ENCODE data around the gene MISP. TPM values are rescaled to one million over a fixed set of nuclear protein-coding genes. Genes with fewer than 3 reads are reported as not detected.
A peak's percentile ranks its signal among the peaks of the same experiment; 100 is the strongest.

MISP gene
- total and polyA plus RNA-seq, 9 of the 15 experiments (the other 6 are each of a cell fraction or from before 2014, with no cell fraction given) = 0.04 to 0.29 (median 0.05) TPM; not detected in 5

DNA sequence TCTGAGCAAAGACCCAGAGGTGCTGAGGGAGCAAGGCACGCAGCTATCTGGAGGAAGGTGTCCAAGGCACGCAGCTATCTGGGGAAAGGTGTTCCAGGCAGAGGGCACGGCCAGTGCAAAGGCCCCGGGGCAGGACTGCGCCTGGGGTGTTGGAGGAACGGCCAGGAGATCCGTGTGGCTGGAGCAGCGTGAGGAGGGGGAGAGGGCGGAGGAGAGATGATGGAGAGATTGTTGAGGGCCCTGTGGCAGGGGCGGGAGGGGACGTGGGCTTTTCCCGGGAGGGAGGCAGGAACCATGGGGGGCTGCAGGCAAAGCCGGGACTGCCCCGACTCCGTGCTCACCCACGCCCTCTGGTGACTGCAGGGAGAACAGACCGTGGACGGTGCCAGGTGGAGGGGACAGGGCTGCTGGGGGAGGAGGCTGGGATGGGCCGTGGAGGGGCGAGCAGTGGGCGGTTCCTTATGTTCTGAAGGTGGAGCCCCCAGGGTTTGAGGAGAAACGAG, 13.3 kb upstream of the MISP start:
- H3K4me3 ChIP-seq = no peak overlapping the region
- H3K27me3 ChIP-seq (ENCODE audit: control insufficient read depth in 2 of 2, insufficient read depth in 2 of 2, low read length in 2 of 2) = no peaks in the 10 kb centered on the region
- DNase-seq (ENCODE audit: extremely low read depth in 1 of 4, low spot score in 3 of 4) (peak; percentile 72 to 92 (median 86)), FAIRE-seq (peak; percentile 81), ATAC-seq (peak; percentile 92)
- H3K4me2 ChIP-seq (ENCODE audit: insufficient read depth, low read length) = no peak overlapping the region
- H3K36me3 ChIP-seq (ENCODE audit: control insufficient read depth, insufficient read depth, low read length) = no peaks in the 10 kb centered on the region
- no peaks in the 10 kb centered on the region for H3K79me2 ChIP-seq (ENCODE audit: control insufficient read depth, insufficient read depth, low read length)
- no peaks in the 10 kb centered on the region for H3K9me3 ChIP-seq (replicated peaks; ENCODE audit: control insufficient read depth, insufficient read depth, low read depth, low read length)
- H3K9me1 ChIP-seq (ENCODE audit: control insufficient read depth, insufficient read depth, low read length) = no peaks in the 10 kb centered on the region
- H3K4me1 ChIP-seq (replicated peaks in 1 of 2; ENCODE audit: control insufficient read depth in 2 of 2, insufficient read depth in 2 of 2, low read length in 2 of 2) = peaks cover 0 to 62% of the 10 kb centered on the region in 2 experiments; a peak in 2 of 5 replicates
- H4K20me1 ChIP-seq (replicated peaks; ENCODE audit: control insufficient read depth, insufficient read depth, low read length) = no peaks in the 10 kb centered on the region
- H3K9ac ChIP-seq (ENCODE audit: insufficient read depth in 1 of 2, low read depth in 2 of 2, low read length in 2 of 2) = peak overlapping the region in 1 of 2 experiments; percentile 58; a peak in 2 of 4 replicates
- H3K27ac ChIP-seq (ENCODE audit: extremely low read depth, low read depth, low read length) = no peak overlapping the region
- in situ Hi-C loops (cut with MboI) (no loop called here), intact Hi-C loops (cut with micrococcal nuclease) (loop anchor here (10.0 kb wide), 1 partner anchor 153 kb away; the partner anchor contains the start of gene HCN2)
- H2AFZ ChIP-seq (ENCODE audit: low read depth, low read length) = no peak overlapping the region
- ChIA-PET CTCF (ENCODE audit: low intra/inter-chr PET ratio) (no interaction called here), POLR2A (interaction anchor here (0.5 to 1.1 kb wide), 2 partner anchors 16 to 228 kb away, joined by 3 to 4 read pairs; no protein-coding TSS in a partner anchor)
- BruUV-seq (replicated peaks) = no TSS peak
- WGBS (ENCODE audit: insufficient coverage, low coverage, missing lambda C conversion rate) = 30% methylated on average over 12 of the region's 22 CpGs
- TF ChIP-seq MEF2A (IDR thresholded peaks at IDR 0.05; ENCODE audit: control insufficient read depth, low read depth, low read length) (no peak), ZBTB7A (IDR thresholded peaks at IDR 0.05; ENCODE audit: borderline replicate concordance, control insufficient read depth, low read depth, low read length) (peak; percentile 78; the same call in 1 of the 2 replicates), ZNF445 (CRISPR knock-in tag; IDR thresholded peaks at IDR 0.05; ENCODE audit: low read depth) (no peak), SRSF1 (IDR thresholded peaks at IDR 0.05; ENCODE audit: low read depth, low read length) (no peak), TFAP4 (CRISPR knock-in tag; IDR thresholded peaks at IDR 0.05; ENCODE audit: borderline replicate concordance) (peak; percentile 54; the same call in 1 of the 2 replicates), SNRNP70 (optimal IDR thresholded peaks at IDR 0.05; ENCODE audit: low read depth, low read length) (no peak), GATAD2B (IDR thresholded peaks at IDR 0.05; ENCODE audit: borderline replicate concordance) (no peak), KAT7 (CRISPR knock-in tag; IDR thresholded peaks at IDR 0.05; ENCODE audit: borderline replicate concordance) (no peak), SREBF2 (CRISPR knock-in tag; IDR thresholded peaks at IDR 0.05) (no peak), MED1 (CRISPR knock-in tag; IDR thresholded peaks at IDR 0.05; ENCODE audit: borderline replicate concordance) (no peak), PURB (CRISPR knock-in tag; IDR thresholded peaks at IDR 0.05; ENCODE audit: low read depth) (no peak), MAFF (IDR thresholded peaks at IDR 0.05; ENCODE audit: low read length) (no peak), KDM1A (IDR thresholded peaks at IDR 0.05) (peak; percentile 37 to 65; a peak in 2 of 4 replicates), KAT2B (IDR thresholded peaks at IDR 0.05; ENCODE audit: low read depth, low read length) (no peak), TEAD4 (IDR thresholded peaks at IDR 0.05; ENCODE audit: low read length) (no peak), TEAD4 (CRISPR knock-in tag; IDR thresholded peaks at IDR 0.05; ENCODE audit: borderline replicate concordance) (no peak), TBP (optimal IDR thresholded peaks at IDR 0.05; ENCODE audit: low read depth, low read length) (no peak)
- TF ChIP-seq, protein P1, sequence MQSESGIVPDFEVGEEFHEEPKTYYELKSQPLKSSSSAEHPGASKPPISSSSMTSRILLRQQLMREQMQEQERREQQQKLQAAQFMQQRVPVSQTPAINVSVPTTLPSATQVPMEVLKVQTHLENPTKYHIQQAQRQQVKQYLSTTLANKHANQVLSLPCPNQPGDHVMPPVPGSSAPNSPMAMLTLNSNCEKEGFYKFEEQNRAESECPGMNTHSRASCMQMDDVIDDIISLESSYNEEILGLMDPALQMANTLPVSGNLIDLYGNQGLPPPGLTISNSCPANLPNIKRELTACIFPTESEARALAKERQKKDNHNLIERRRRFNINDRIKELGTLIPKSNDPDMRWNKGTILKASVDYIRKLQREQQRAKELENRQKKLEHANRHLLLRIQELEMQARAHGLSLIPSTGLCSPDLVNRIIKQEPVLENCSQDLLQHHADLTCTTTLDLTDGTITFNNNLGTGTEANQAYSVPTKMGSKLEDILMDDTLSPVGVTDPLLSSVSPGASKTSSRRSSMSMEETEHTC (IDR thresholded peaks at IDR 0.05) = no peak
- TF ChIP-seq, protein P2, sequence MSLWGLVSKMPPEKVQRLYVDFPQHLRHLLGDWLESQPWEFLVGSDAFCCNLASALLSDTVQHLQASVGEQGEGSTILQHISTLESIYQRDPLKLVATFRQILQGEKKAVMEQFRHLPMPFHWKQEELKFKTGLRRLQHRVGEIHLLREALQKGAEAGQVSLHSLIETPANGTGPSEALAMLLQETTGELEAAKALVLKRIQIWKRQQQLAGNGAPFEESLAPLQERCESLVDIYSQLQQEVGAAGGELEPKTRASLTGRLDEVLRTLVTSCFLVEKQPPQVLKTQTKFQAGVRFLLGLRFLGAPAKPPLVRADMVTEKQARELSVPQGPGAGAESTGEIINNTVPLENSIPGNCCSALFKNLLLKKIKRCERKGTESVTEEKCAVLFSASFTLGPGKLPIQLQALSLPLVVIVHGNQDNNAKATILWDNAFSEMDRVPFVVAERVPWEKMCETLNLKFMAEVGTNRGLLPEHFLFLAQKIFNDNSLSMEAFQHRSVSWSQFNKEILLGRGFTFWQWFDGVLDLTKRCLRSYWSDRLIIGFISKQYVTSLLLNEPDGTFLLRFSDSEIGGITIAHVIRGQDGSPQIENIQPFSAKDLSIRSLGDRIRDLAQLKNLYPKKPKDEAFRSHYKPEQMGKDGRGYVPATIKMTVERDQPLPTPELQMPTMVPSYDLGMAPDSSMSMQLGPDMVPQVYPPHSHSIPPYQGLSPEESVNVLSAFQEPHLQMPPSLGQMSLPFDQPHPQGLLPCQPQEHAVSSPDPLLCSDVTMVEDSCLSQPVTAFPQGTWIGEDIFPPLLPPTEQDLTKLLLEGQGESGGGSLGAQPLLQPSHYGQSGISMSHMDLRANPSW (CRISPR knock-in tag; IDR thresholded peaks at IDR 0.05) = no peak
